Stimulated activated naive CD4-positive, alpha-beta T cell (primary cell): ENCODE data around the gene UGP2.
"Not testable (repeated sequence)": the region's sequence is repeated elsewhere in the genome, so short reads cannot be mapped to it uniquely, and the experiment has no call there.

Experiments used
- DNase-seq, 6 experiments: peaks; one replicate each; lab custom pipeline; 2025; lab: John Stamatoyannopoulos, UW

Gene UGP2

DNA sequence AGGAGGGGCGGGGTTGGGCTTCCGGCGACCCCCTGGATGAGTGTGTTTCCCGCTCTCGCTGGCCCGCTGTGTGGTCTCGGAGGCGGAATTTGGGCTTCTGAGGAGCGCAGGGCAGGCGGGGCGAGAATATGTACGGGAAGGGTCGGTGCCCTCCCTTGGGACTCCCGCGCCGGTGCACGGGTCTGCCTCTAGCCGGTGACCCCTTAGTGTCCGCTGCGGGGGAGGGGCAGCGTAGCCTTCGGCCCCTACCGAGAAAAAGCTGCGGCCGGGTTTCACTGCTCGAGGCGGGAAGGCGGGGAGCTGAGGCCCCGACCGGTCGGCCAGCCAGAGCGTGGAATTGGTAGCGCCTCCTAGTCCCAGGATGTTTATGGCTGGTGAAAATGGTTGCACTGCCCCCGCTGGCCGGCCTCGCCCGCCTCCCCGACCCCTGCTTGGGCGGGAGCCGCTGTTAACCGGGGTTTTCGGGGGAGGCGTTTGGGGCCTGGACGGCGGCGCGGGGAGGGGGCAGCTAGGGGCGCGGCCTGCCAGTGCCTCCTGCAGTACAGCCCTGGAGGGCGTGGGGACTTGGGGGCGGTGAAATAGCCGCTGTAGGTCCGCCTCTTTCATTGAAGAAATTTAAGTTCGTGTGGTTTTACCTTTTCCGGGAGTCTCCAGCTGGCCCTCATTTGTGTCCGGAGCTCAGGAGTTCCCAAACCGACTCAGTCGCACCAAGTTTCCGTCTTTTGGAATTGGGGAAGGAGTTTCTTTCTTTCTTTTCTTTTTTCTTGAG lies at the start of gene UGP2:
TSS of gene UGP2 (plus strand) at position 643 of the 769 bp plus-strand sequence. CDS start 290 bp downstream, outside the sequence.
- DNase-seq: peak; percentile 76 to 84 (median 78)

DNA sequence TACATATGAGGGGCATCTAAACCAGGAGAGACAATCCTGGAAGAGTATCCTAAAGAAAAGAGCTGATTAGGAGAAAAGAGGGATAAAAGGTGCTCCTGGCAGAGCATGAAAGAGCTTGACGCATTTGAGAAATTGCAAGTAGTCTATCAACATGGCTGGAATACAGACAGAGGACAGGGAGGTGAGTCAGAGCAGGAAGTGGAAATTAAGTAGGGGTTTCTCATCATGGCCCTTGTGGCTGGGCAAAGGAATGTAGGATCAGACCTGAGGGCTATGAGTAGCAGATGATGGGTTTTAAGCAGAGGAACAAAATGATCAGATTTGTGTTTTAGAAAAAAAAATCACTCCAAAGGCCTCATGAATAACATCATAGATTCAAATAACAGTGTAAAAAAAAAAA lies 49.2 kb upstream of the UGP2 start:
- DNase-seq: no peak

DNA sequence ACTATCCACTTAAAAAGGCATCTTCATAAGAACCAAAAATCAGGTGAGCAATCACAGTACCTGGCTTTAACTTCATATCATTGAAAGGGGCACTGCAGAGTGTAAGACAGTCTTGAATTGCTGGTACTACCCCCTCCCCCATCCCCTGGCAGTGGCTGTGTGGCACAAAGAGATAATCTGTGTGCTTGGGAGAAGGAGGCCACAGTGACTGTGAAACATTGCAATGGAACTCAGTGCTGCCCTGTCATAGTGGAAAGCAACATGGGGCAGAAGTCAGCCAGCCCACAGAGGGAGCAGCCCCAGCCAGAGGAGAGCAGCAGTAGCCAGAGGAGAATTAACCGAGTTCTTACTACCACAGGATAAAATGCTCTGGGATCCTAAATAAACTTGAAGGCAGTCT lies 45.3 kb upstream of the UGP2 start:
- no peak for DNase-seq

DNA sequence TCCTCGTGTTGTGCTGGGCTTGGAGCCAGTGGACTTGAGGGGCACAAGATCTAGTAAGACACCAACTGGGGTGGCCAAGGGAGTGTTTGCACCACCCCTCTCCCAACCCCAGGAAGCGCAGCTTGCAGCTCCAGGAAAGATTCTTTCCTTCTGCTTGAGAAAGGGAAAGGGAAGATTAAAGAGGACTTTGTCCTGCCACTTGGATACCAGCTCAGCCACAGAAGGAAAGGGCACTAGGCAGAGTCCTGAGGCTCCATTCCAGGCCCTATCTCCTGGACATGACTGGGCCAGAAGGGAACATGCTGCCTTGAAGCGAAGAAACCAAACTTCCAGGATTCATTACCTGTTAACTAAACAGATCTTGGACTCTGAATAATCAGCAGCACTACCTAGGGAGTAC lies 44.9 kb upstream of the UGP2 start:
- no peak for DNase-seq

DNA sequence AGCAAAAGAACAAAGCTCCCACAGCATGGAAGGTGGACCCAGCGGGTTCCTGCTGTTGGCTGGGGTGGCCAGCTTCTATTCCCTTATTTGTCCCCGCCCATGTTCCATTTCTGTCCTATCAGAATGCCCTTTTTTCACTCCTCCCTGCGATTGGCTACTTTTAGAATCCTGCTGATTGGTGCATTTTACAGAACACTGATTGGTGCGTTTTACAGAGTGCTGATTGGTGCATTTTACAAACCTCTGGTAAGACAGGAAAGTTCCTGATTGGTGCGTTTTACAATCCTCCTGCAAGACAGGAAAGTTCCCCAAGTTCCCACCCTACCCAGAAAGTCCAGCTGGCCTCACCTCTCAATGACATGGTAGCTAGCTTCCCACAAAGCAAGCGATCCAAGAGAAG lies 40.2 kb upstream of the UGP2 start:
- DNase-seq: no peak

DNA sequence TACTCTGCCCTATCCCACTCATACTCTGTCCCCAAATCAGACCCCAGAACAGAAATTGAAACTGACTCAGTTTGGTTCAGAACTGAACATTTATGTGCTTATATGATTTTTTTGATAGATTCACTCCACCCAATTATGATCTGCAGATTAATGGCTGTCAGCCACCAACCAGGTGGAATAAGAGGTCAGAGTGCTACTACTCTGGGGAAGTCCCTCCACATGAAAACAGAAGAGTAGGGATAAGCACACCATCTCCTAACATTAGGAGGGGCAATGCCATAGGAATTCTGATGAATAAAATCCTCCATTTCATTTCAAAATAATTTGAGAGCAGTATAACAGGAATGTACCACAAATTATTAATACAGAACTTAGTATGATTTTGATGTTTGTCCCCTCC lies 36.3 kb upstream of the UGP2 start:
- no peak for DNase-seq

DNA sequence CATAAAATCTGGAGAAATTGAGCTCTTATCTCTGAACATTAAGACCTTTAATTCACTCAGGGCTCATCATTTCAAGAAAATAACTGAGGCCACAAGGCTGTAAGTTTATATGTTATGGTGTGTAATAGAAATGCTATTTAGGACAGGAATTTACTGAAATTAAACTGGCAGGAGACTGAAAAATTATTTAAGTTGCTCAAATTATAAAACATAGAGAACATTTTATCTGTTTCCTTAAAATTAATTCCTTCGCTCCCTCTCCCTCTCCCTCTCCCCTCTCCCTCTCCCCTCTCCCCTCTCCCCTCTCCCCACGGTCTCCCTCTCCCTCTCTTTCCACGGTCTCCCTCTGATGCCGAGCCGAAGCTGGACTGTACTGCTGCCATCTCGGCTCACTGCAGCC lies 33.7 kb upstream of the UGP2 start:
- DNase-seq: not testable (repeated sequence)

DNA sequence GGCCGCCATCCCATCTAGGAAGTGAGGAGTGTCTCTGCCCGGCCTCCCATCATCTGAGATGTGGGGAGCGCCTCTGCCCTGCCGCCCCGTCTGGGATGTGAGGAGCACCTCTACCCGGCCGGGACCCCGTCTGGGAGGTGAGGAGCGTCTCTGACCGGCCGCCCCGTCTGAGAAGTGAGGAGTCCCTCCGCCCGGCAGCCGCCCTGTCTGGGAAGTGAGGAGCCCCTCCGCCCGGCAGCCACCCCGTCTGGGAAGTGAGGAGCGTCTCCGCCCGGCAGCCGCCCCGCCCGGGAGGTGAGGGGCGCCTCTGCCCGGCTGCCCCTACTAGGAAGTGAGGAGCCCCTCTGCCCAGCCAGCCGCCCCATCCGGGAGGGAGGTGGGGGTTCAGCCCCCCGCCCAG lies 32.8 kb upstream of the UGP2 start:
- DNase-seq: not testable (repeated sequence)

DNA sequence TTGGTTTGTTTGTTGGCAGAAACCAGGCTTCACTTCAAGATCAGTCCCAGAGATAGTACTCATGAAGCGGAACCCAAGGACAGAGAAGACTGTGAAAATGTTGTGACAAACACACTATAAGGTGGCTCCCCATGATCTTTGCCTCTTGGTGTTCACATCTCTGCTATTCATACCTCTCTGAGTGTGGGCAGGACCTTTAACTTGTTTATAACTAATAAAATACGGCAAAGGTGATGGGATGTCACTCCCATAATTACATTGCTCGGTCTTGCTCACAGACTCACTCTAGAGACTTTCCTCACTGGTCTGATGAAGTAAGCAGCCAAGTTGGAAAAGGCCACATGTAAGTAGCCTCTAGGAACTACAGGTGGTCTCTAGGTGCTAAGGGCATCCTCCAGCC lies 30.6 kb upstream of the UGP2 start:
- DNase-seq: no peak

DNA sequence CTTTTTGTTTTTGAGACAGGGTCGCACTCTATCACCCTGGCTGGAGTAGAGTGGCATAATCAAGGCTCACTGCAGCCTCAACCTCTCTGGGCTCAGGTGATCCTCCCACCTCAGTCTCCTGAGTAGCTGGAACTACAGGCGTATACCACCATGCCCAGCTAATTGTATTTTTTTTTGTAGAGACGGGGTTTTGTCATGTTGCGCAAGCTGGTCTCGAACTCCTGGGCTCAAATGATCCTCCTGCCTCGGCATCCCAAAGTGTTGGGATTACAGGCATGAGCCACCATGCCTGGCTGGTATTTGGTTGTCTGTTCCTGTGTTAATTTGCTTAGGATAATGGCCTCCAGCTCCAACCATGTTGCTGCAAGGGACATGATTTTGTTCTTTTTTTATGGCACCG lies 29.8 kb upstream of the UGP2 start:
- not testable (repeated sequence) for DNase-seq

DNA sequence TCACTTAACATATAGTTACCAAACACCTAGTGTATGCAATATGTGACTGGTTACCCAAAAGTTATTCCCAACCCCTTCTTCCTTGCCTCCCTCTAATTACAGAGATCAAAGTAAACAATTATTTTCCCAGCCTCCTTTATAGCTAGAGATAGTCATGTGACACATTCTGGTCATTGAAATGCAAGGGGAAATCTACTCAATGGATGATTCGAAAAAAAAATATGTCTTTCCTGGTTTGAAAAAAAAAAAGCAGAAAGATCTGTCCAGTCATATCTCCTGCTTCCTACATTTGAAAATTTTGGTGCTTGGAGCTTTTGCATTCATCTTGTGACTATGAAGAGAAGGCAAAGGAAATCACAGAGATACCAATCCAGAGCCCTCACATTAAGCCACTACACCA lies 27.6 kb upstream of the UGP2 start:
- no peak for DNase-seq

DNA sequence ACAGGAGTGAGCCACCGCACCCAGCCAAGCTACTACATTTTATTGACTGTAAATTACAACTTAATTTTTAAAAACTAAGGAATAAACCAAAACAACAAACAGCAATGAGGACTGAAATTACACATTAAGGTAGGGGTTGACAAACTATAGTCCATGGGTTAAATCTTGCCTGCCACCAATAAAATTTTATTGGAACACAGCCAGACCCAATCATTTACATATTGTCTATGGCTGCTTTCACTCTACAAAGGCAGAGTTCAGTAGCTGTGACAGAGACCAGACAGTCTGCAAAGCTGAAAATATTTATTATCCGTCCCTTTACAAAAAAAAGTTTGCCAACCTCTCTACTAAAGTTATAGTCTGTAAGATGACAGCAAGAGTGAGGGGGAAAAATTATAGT lies 24.3 kb upstream of the UGP2 start:
- DNase-seq: no peak

DNA sequence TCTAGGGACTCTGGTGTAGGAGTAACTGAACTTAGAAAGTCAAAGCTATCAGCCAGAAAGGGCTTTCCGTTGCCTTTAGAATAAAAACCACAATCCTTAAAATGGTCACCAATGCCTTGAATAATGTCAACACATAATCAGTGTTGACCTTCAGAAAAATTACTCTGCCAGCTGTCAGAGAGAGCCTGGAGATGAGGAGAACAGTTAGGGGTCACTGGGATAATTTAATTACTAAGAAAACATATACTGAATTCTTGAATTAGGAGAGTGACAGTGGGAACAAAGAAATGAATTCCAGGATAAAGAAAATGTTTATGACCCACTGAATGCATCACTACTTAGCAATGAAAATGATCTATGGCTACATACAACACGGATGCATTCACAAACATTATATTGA lies 23.4 kb upstream of the UGP2 start:
- DNase-seq: no peak

DNA sequence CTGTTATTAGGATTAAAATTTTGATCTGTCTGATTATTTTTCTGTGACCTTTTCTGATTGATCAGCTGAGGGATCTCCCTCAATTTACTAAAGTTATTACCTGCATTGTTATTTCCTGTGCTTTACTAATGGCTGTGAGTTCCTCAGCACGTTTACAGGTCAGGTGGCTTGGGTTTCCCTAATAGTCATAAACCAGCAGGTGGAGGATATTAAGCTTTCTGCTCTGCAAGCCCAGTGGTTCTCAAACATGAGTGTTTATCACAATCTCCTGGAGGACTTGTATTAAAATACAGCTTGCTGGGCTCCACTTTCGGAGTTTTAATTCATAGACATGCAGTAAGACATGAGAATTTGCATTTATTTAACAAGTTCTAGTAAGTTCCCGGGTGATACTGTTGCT lies 22.4 kb upstream of the UGP2 start:
- no peak for DNase-seq

DNA sequence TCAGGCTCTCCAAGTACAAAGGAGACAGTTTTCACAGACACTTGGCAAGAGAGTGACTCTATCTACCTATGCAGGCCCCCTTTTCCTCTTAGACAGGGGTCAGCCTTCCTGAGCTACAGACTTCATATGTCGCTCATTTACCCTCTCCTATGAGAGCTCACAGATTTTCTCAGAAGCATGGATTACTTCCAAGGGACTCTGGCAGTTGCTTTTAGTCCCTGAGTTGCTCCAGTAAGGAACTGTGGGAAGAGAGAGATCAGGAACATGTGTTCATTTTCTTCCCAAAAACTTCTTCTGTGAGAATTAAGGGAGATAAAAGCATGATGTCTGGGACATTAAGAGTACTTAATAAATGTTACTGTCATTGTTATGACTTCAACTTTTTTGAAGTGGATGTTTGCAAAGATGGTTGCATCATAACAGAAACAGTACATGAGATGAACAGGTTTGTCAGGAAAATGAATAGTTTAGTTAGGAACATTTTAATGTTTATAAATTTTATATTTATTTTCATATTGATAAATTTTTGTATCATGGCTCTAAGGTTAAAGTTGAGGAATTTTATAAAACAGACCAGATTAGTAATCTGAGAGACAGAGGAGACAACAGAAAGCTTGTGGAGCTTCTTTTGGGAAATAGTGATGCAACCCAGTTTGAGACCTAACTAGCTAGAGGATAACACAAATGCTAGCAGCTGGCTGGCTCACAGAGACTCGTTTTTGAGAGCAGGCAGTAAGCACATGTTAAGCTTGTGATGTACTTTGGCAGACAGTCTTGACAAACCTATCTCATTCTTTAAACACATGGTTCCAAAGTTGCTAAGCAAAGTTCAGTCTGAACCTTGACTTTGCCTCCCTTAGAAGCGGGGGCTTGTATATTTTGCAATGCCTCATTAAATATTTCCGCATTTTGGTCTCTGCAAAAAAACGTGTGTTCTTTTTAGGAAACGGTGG lies 21.7 kb upstream of the UGP2 start:
- DNase-seq: no peak

DNA sequence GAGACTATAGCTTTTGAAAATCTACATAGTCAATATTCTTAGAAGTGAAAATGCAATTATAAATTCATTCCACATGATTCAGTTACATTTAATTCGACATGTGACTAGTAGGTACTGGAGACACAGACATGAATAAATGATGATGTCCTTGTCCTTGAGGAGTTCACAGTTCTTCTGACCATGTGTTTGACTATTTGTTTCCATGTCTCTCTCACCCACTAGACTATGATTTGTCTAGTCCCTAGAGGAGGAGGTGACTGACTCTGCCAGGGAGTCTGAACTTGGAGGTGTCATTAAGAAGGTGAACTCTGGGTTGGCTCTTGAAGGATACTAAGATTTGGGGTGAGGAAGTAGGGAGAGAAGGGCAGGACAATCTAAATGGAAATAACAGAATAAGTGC lies 20.7 kb upstream of the UGP2 start:
- no peak for DNase-seq

DNA sequence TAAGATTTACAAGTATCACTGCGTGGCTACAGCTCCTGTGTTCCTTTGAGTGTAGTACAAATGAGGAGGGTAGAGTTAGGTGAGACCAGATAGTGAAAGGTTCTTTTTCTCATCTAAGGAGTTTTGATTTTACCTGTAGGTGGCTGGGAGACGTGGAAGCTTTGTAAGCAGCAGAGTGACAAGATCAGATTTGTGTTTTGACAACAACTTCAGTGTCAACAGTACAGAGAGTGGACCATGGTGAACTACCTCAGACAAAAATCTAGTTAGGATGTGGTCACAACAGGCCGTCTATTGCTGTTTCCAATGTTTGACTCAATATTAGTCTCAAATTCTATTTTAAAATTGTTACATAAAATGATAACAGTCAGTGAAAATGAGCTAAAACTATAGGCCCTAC lies 20.3 kb upstream of the UGP2 start:
- no peak for DNase-seq

DNA sequence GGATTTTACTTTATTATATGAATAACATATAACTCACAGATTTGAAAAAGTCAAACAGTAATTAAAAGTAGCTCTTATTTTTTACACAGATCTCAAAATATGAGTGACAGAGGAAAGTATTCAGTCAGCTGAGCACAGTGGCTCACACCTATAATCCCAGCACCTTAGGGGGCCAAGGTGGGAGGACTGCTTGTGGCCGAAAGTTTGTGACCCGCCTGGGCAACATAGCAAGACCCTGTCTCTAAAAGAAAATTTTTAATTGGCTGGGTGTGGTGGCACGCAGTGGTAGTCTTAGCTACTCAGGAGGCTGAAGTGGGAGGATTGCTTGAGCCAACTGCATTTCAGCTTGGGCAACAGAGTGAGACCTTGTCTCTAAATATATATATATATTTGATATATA lies 19.2 kb upstream of the UGP2 start:
- no peak for DNase-seq

DNA sequence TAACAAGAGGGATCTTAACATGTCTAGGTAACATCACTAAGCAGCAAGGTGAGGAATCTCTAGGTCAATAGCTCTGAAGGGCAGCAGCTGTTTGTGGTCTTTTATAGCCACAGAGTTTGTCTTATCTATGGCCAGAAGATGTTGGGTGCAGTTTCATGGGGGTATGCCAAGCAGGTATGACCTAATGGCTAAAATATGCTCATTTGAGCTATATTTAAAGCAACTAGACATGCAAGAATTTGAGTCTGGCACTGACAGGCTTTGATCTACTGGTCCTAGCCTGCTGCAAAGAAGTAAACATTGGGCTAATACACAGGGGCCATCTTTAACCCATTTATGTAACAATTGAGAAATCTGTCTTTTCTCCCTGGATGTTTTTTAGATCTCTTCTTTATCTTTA lies 13.9 kb upstream of the UGP2 start:
- no peak for DNase-seq

DNA sequence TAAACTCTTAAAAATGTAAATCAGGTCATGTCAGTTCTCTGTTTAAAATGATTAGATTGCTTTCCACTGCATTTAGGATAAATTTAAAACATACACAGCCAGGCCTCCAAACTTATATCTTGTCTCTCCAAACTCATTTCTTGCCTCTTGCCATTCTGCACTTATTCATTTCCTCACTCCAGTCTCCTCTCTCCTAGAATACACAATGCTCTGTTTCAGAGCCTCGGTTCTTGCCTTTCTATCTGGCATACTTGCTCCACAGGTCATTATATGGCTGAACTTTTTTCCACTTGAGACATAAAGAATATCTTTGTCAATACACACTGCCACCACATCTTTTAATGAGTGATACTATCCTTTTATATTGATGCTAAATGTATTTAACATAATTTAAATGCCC lies 10.5 kb upstream of the UGP2 start:
- no peak for DNase-seq

DNA sequence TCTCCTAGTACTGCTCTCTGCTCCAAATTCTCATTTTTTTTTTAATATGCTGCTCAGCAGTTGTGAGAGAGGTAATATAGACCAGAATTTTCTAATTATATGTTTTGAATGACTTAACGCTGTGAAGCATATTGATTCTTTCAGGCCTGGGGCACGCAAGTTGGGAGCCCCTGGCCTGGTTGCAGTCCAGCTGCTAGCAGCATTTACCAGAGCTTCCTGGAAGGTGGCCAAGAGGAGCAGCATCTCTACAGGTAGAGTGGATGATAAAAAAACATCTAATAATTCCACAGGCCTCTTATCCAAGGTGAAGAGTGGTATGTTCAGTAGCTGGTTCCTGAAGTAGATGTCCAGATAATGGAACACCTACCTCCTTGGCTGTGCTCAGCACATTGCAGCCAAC lies 7.3 kb upstream of the UGP2 start:
- no peak for DNase-seq

DNA sequence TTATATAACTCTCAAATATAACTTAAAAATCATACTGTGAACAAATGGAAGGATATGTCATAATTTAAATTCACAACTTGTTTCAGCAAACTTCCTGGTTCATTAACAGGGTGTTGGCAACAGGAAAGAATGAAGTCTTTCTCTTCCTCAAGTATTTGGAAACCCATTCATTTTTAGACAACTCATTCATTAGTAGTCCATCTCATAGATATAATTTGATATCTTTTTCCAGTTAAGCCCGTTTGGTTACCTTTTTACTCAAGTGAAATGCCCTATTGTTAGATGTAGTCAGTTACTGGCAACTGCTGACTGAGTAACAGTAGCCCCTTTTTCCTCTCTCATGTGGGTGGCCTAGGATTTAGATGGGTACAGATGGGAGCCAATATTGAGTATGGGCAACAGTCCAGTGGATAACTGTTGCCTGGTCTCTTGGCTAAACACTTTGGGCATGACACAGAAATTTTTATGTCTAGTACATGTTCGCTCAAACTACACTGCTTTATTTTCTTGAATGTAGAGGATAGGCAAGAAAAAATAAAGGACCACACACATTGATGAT lies 4.6 kb upstream of the UGP2 start:
- DNase-seq: no peak
